Breast epithelium (tissue), 3 donors: ENCODE results near the gene PPP1R7.

Experiments
- POLR2AphosphoS5 ChIP-seq, 3 donors: sonication (generic); formaldehyde crosslinking; IDR thresholded peaks; one replicate each; pipeline ENCODE4 v1.6.1; 2017; ENCODE audit warnings: antibody characterized with exemption in 3 of 3
- TF ChIP-seq, protein P1 (sequence below), 3 donors: fragments of 450-650 bp; IDR thresholded peaks; one replicate each; pipeline ENCODE4 v1.5.1; 2016 to 2017; ENCODE audit warnings: antibody characterized with exemption in 3 of 3, mild to moderate bottlenecking in 3 of 3, moderate library complexity in 3 of 3

DNA sequence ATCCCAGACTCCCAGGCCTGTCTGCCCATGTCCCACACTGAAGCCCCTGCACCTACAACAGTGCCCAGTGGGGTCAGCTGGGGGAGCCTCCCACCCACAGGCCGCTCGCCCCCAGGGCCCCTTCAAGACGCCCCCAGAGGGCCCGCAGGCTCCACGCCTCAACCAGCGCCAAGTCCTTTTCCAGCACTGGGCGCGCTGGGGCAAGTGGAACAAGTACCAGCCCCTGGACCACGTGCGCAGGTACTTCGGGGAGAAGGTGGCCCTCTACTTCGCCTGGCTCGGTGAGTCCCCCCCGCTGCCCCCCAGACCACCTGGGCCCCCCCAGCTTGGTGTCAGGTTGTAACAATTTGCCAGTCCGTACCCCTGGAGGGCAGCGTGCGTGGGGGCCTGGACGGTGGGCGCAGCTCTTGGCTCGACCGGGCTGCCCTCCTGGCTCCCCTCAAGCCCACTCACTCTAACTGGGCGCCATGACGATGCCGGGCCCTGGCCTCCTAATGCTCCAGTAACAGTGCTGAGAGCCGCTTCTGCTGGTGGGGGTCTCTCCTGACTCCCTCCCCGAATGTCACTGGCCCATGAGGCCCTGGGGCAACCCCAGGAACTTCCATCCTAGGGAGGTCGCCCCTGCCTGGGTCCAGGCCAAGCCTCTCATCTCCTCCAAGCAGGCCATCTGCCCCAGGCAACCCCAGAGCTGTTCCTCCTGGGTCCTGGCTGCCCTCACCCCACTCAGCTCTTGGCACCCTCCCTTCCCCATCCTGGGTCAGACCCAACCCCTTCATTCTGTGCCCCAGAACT, 53.1 kb downstream of the PPP1R7 start:
- TF ChIP-seq POLR2AphosphoS5 (IDR thresholded peaks at IDR 0.05): no peak
- TF ChIP-seq, protein P1, sequence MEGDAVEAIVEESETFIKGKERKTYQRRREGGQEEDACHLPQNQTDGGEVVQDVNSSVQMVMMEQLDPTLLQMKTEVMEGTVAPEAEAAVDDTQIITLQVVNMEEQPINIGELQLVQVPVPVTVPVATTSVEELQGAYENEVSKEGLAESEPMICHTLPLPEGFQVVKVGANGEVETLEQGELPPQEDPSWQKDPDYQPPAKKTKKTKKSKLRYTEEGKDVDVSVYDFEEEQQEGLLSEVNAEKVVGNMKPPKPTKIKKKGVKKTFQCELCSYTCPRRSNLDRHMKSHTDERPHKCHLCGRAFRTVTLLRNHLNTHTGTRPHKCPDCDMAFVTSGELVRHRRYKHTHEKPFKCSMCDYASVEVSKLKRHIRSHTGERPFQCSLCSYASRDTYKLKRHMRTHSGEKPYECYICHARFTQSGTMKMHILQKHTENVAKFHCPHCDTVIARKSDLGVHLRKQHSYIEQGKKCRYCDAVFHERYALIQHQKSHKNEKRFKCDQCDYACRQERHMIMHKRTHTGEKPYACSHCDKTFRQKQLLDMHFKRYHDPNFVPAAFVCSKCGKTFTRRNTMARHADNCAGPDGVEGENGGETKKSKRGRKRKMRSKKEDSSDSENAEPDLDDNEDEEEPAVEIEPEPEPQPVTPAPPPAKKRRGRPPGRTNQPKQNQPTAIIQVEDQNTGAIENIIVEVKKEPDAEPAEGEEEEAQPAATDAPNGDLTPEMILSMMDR (IDR thresholded peaks at IDR 0.05): no peak
